Measurements from ENCODE around the gene PNPLA2. TPM values are rescaled to one million over a fixed set of nuclear protein-coding genes. Genes with fewer than 3 reads are reported as not detected.

The PNPLA2 gene
- total RNA-seq, 1 experiment from 2014 or later, result 10.5 TPM

GRCh38 chr11:830295-831117, 11.8 kb downstream of the PNPLA2 start:
- DNase-seq (ENCODE audit: low read depth), result peak; percentile 47

GRCh38 chr11:831118-831864, 12.6 kb downstream of the PNPLA2 start:
- peak; percentile 69 for DNase-seq (ENCODE audit: low read depth)

GRCh38 chr11:831961-832528, 13.3 kb downstream of the PNPLA2 start:
- no peak for DNase-seq (ENCODE audit: low read depth)

GRCh38 chr11:832529-833113, 13.9 kb downstream of the PNPLA2 start, which contains the start of gene CD151:
CD151 (plus strand) TSS chr11:832952; CDS start chr11:836070, 3,118 bp downstream.
- DNase-seq (ENCODE audit: low read depth), result peak; percentile 63

GRCh38 chr11:833114-833791, 14.5 kb downstream of the PNPLA2 start:
- peak; percentile 51 for DNase-seq (ENCODE audit: low read depth)

- DNase-seq (ENCODE audit: low read depth), result no peak
These were observed 15.2 kb downstream of the PNPLA2 start for GRCh38 chr11:833849-834311.

- DNase-seq (ENCODE audit: low read depth), result peak; percentile 87
These were observed 15.9 kb downstream of the PNPLA2 start for GRCh38 chr11:834371-835316.

- no peak for DNase-seq (ENCODE audit: low read depth)
These were observed 17.6 kb downstream of the PNPLA2 start for GRCh38 chr11:836274-836673.

- DNase-seq (ENCODE audit: low read depth), result no peak
These were observed 18.0 kb downstream of the PNPLA2 start for GRCh38 chr11:836700-837099.

GRCh38 chr11:837189-837989, 18.7 kb downstream of the PNPLA2 start:
- DNase-seq (ENCODE audit: low read depth), result no peak

- DNase-seq (ENCODE audit: low read depth), result no peak
These were observed 19.2 kb downstream of the PNPLA2 start for GRCh38 chr11:837990-838307.

GRCh38 chr11:838441-839279, 19.9 kb downstream of the PNPLA2 start:
- no peak for DNase-seq (ENCODE audit: low read depth)

- DNase-seq (ENCODE audit: low read depth), result no peak
These were observed 20.5 kb downstream of the PNPLA2 start for GRCh38 chr11:839280-839623.

- DNase-seq (ENCODE audit: low read depth), result no peak
These were observed 21.3 kb downstream of the PNPLA2 start for GRCh38 chr11:839875-840617.

- DNase-seq (ENCODE audit: low read depth), result no peak
These were observed 23.3 kb downstream of the PNPLA2 start for GRCh38 chr11:841981-842369.

GRCh38 chr11:842370-843002, 23.8 kb downstream of the PNPLA2 start, which contains the start of the genes POLR2L and TSPAN4:
POLR2L (minus strand) TSS chr11:842529; CDS start chr11:842508, 21 bp downstream.
TSPAN4 (plus strand) TSS chr11:842852; CDS start chr11:850305, 7,453 bp downstream.
- DNase-seq (ENCODE audit: low read depth), result peak; percentile 84

GRCh38 chr11:843086-843734, 24.5 kb downstream of the PNPLA2 start:
- no peak for DNase-seq (ENCODE audit: low read depth)
